ENCODE measurements around the gene ATXN1L.
"Not testable (repeated sequence)": the region's sequence is repeated elsewhere in the genome, so short reads cannot be mapped to it uniquely, and the experiment has no call there.

DNA sequence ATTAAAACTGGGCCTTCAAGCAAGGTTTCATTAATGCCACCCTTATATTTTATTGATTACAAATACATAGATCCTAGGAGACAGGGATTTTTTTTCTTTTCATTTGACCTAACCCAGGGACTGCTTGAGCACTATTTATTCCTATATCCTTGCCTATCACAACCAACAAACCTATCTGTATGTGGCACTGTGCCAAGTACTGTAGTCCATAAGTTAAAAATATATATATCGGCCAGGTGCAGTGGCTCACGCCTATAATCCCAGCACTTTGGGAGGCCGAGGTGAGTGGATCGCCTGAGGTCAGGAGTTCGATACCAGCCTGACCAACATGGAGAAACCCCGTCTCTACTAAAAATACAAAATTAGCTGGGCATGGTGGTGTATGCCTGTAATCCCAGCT, 21.4 kb downstream of the ATXN1L start:
- TF ChIP-seq, protein P1, sequence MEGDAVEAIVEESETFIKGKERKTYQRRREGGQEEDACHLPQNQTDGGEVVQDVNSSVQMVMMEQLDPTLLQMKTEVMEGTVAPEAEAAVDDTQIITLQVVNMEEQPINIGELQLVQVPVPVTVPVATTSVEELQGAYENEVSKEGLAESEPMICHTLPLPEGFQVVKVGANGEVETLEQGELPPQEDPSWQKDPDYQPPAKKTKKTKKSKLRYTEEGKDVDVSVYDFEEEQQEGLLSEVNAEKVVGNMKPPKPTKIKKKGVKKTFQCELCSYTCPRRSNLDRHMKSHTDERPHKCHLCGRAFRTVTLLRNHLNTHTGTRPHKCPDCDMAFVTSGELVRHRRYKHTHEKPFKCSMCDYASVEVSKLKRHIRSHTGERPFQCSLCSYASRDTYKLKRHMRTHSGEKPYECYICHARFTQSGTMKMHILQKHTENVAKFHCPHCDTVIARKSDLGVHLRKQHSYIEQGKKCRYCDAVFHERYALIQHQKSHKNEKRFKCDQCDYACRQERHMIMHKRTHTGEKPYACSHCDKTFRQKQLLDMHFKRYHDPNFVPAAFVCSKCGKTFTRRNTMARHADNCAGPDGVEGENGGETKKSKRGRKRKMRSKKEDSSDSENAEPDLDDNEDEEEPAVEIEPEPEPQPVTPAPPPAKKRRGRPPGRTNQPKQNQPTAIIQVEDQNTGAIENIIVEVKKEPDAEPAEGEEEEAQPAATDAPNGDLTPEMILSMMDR (conservative IDR thresholded peaks at IDR 0.05; ENCODE audit: low read length), result not testable (repeated sequence)
- not testable (repeated sequence) for TF ChIP-seq EZH2phosphoT487 (IDR thresholded peaks at IDR 0.05; ENCODE audit: borderline replicate concordance)
